GM12878 (cell line): ENCODE results near the gene PLEKHA7. TPM values are rescaled to one million over a fixed set of nuclear protein-coding genes. Genes with fewer than 3 reads are reported as not detected.

Source experiments
- ATAC-seq: fragments of 200-7000 bp; cut with Tn5 transposase; 3 replicates; pipeline ENCODE4 v1.9.1; 2020; ENCODE audit warnings: mild to moderate bottlenecking, moderate library complexity
- BruUV-seq: library from RNA; stranded (reverse); fragments of 400-500 nt; replicated peaks from 2 replicates; lab custom pipeline; 2021; lab: Mats Ljungman, UMichigan
- CTCF ChIA-PET: fragments of 300-600 bp; sonication (Branson Sonifier 250); formaldehyde crosslinking; extraction: SDS; loops from one replicate; lab custom pipeline; 2021; ENCODE audit warnings: inconsistent platforms; lab: Yijun Ruan, JAX
- POLR2A ChIA-PET: fragments of 350-600 bp; formaldehyde crosslinking; extraction: SDS; loops from one replicate; lab custom pipeline; 2021; ENCODE audit warnings: inconsistent platforms; lab: Charles Lee
- RAD21 ChIA-PET: fragments of 300-600 bp; sonication (Branson Sonifier 250); formaldehyde crosslinking; loops from one replicate; lab custom pipeline; 2023; ENCODE audit warnings: antibody characterized with exemption; ENCODE audit not compliant: unreplicated experiment; lab: Charles Lee
- SMC1A ChIA-PET: fragments of 300-600 bp; sonication (Branson Sonifier 250); formaldehyde crosslinking; loops from one replicate; lab custom pipeline; 2023; ENCODE audit not compliant: unreplicated experiment, uncharacterized antibody; lab: Charles Lee
- DNase-seq: peaks from one replicate; pipeline ENCODE4 v3.0.0-alpha.2; 2011; ENCODE audit warnings: low read depth, low spot score
- FAIRE-seq: peaks from 3 replicates; lab custom pipeline; 2011; peaks lifted over from hg19 to GRCh38; lab: Jason Lieb, UNC
- H2AFZ ChIP-seq: 2 replicates; pipeline ENCODE4 v1.6.0; 2011; ENCODE audit warnings: low read depth, low read length, control low read depth; ENCODE audit not compliant: control insufficient read depth
- H3K27ac ChIP-seq: 2 replicates; pipeline ENCODE4 v1.5.1; 2011; ENCODE audit warnings: control low read depth; ENCODE audit not compliant: control insufficient read depth, insufficient read depth
- H3K27me3 ChIP-seq, 2 experiments: replicated peaks in 1 of 2; 2 replicates each; pipeline versions ENCODE4 v1.6.0 to v1.6.1; 2011; ENCODE audit warnings: low read length in 1 of 2; ENCODE audit not compliant: control insufficient read depth in 2 of 2, insufficient read depth in 2 of 2
- H3K36me3 ChIP-seq, 2 experiments: 2 replicates each; pipeline ENCODE4 v1.5.1; 2011; ENCODE audit warnings: low read length in 1 of 2; ENCODE audit not compliant: control insufficient read depth in 2 of 2, insufficient read depth in 2 of 2
- H3K4me1 ChIP-seq: 2 replicates; pipeline ENCODE4 v1.6.1; 2011; ENCODE audit warnings: mild to moderate bottlenecking, low read length, moderate library complexity, mixed read lengths; ENCODE audit not compliant: control insufficient read depth, insufficient read depth
- H3K4me2 ChIP-seq: 2 replicates; pipeline ENCODE4 v1.6.0; 2011; ENCODE audit warnings: control low read depth; ENCODE audit not compliant: control insufficient read depth, insufficient read depth
- H3K4me3 ChIP-seq: fragments of 200-600 bp; sonication (generic); 2 replicates; pipeline ENCODE4 v1.5.1; 2016
- H3K79me2 ChIP-seq: 2 replicates; pipeline ENCODE4 v1.6.0; 2011; ENCODE audit warnings: low read length; ENCODE audit not compliant: control insufficient read depth, insufficient read depth
- H3K9ac ChIP-seq: 2 replicates; pipeline ENCODE4 v1.8.0; 2011; ENCODE audit warnings: low read length, control low read depth, mixed read lengths; ENCODE audit not compliant: control insufficient read depth, insufficient read depth
- H3K9me3 ChIP-seq: replicated peaks from 3 replicates; pipeline ENCODE4 v1.5.1; 2011; ENCODE audit warnings: mild to moderate bottlenecking, low read length; ENCODE audit not compliant: control insufficient read depth, insufficient read depth
- H4K20me1 ChIP-seq: 2 replicates; pipeline ENCODE4 v1.6.0; 2011; ENCODE audit not compliant: control insufficient read depth, insufficient read depth
- E2F8 ChIP-seq: fragments of 450-650 bp; IDR thresholded peaks from 2 replicates; pipeline ENCODE4 v1.6.1; 2018; ENCODE audit warnings: mild to moderate bottlenecking, low read depth, moderate library complexity; ENCODE audit not compliant: partially characterized antibody
- HDAC2 ChIP-seq: fragments of 200-600 bp; sonication (generic); IDR thresholded peaks from 2 replicates; pipeline ENCODE4 v1.6.1; 2017
- HDAC6 ChIP-seq: fragments of 200-600 bp; sonication (generic); IDR thresholded peaks from one replicate; pipeline ENCODE4 v1.8.0; 2017; ENCODE audit warnings: antibody characterized with exemption; ENCODE audit not compliant: unreplicated experiment
- IKZF2 ChIP-seq, 2 experiments: fragments of 450-650 bp; IDR thresholded peaks; 2 replicates each; pipeline ENCODE4 v1.6.1; 2017; ENCODE audit warnings: mild to moderate bottlenecking in 2 of 2, moderate library complexity in 2 of 2
- KAT2A ChIP-seq: conservative IDR thresholded peaks from 2 replicates; pipeline ENCODE4 v1.6.1; 2011; ENCODE audit warnings: low read depth, low read length; ENCODE audit not compliant: control insufficient read depth
- PKNOX1 ChIP-seq: fragments of 450-650 bp; IDR thresholded peaks from 2 replicates; pipeline ENCODE4 v1.6.1; 2016; ENCODE audit warnings: mild to moderate bottlenecking
- POLR2AphosphoS2 ChIP-seq: IDR thresholded peaks from 2 replicates; pipeline ENCODE4 v1.6.1; 2011; ENCODE audit warnings: low read depth, mild to moderate bottlenecking, low read length, improper control_type of control experiment, moderate library complexity
- SKIL ChIP-seq: fragments of 450-650 bp; IDR thresholded peaks from 2 replicates; pipeline ENCODE4 v1.6.1; 2017; ENCODE audit warnings: mild to moderate bottlenecking, low read depth, inconsistent platforms; ENCODE audit not compliant: poor library complexity, severe bottlenecking
- SMARCA5 ChIP-seq: fragments of 450-650 bp; IDR thresholded peaks from 2 replicates; pipeline ENCODE4 v1.6.1; 2017; ENCODE audit warnings: mild to moderate bottlenecking
- SPI1 ChIP-seq: IDR thresholded peaks from 2 replicates; pipeline ENCODE4 v1.6.1; 2011; ENCODE audit warnings: low read depth, mild to moderate bottlenecking, low read length, moderate library complexity, borderline replicate concordance; ENCODE audit not compliant: insufficient read depth
- STAT3 ChIP-seq: IDR thresholded peaks from 2 replicates; pipeline ENCODE4 v1.6.1; 2011; ENCODE audit warnings: low read depth, low read length, improper control_type of control experiment
- TCF3 ChIP-seq: IDR thresholded peaks from 2 replicates; pipeline ENCODE4 v1.6.1; 2012; ENCODE audit warnings: low read depth, mild to moderate bottlenecking, low read length, borderline replicate concordance; ENCODE audit not compliant: insufficient read depth
- WGBS: methylation state at CpG from one replicate; pipeline ENCODE4 v1.1.6; 2016; ENCODE audit warnings: low lambda C conversion rate; ENCODE audit not compliant: insufficient replicate concordance, insufficient coverage; ENCODE audit errors: missing lambda C conversion rate; 5-methylcytosine and 5-hydroxymethylcytosine counted together
- in situ Hi-C: fragments of 300-500 bp; cut with MboI; formaldehyde crosslinking; loops from 9 replicates; pipeline ENCODE4 v1.14.3; 2018; ENCODE audit warnings: mixed read lengths
- intact Hi-C: fragments of 100-400 bp; cut with micrococcal nuclease; formaldehyde crosslinking; loops from one replicate; pipeline ENCODE4 v1.14.2; 2022; ENCODE audit not compliant: unreplicated experiment
- polyA plus RNA-seq, 11 experiments: library from polyadenylated mRNA; depleted of rRNA in 4 of 11; unstranded in 6 of 11; stranded (reverse) in 5 of 11; fragments of >200 nt; fragmentation: Nextera tagmentation in 4 of 11; fragmentation: Illumina TruSeq in 1 of 11; extraction: Ambion mirVana in 4 of 11; extraction: Trizol in 1 of 11; gene quantifications; 1 replicate in 1 of 11; 2 replicates in 10 of 11; pipeline versions ENCODE4 v1.2.1 to v1.2.3, GENCODE V29; 2011 to 2016; ENCODE audit warnings: inconsistent platforms in 2 of 11, missing spikeins in 2 of 11, low read depth in 1 of 11
- total RNA-seq, 4 experiments: library from RNA; depleted of rRNA in 3 of 4; stranded (reverse); fragments of >200 nt in 3 of 4; fragmentation: Illumina TruSeq in 1 of 4; extraction: Trizol in 1 of 4; gene quantifications; 2 replicates each; pipeline versions ENCODE4 v1.2.1 to v1.2.3, GENCODE V29; 2013 to 2021

Gene PLEKHA7
- total and polyA plus RNA-seq, 10 of the 15 experiments (the other 5 are each of a cell fraction or from before 2014, with no cell fraction given): 0.45 to 5.3 (median 2.1) TPM

- H3K9me3 ChIP-seq: no peaks in the 10 kb centered on the region
- H3K79me2 ChIP-seq: no peaks in the 10 kb centered on the region
- no TSS peak for BruUV-seq
- intact Hi-C loops (no loop called here), in situ Hi-C loops (no loop called here)
- H2AFZ ChIP-seq: no peak overlapping the region
- ATAC-seq (no peak), DNase-seq (no peak), FAIRE-seq (no peak)
- H3K9ac ChIP-seq: no peak overlapping the region
- ChIA-PET SMC1A (interaction anchor here (1.0 to 1.3 kb wide), 3 partner anchors 14 to 19 kb away, joined by 3 to 4 read pairs (median 3); no protein-coding TSS in a partner anchor), POLR2A (no interaction called here), CTCF (interaction anchor here (0.6 to 2.3 kb wide), 7 partner anchors 10 to 154 kb away, joined by 3 to 15 read pairs (median 5); no protein-coding TSS in a partner anchor), RAD21 (interaction anchor here (1.1 kb wide), 1 partner anchor 18 kb away, joined by 3 read pairs; no protein-coding TSS in a partner anchor)
- WGBS: 46% methylated on average over 10 of the region's 10 CpGs
- H3K4me2 ChIP-seq: no peak overlapping the region
- H3K27ac ChIP-seq: no peak overlapping the region
- TF ChIP-seq HDAC2: no peak
- no peak for TF ChIP-seq TCF3
- TF ChIP-seq E2F8: no peak
- no peak for TF ChIP-seq PKNOX1
- TF ChIP-seq SMARCA5: no peak
- TF ChIP-seq STAT3: no peak
- no peak for TF ChIP-seq SKIL
- no peak for TF ChIP-seq KAT2A
- no peak for TF ChIP-seq IKZF2 (IDR thresholded peaks at IDR 0.05)
- TF ChIP-seq SPI1: no peak
- TF ChIP-seq HDAC6: no peak
- no peak for TF ChIP-seq POLR2AphosphoS2
- peaks cover 2% of the 10 kb centered on the region in 2 experiments; a peak in 1 of 4 replicates for H3K27me3 ChIP-seq
- 0 out of 2 replicates have a peak, but pooled peaks cover 4% of the 10 kb centered on the region for H3K4me1 ChIP-seq
- H4K20me1 ChIP-seq: no peaks in the 10 kb centered on the region
- no peak overlapping the region for H3K4me3 ChIP-seq
- no peaks in the 10 kb centered on the region for H3K36me3 ChIP-seq
Observed at GRCh38 chr11:16801288-16801980, 212.8 kb downstream of the PLEKHA7 start.
